HG03520 (cell line): ENCODE data around the gene ANKIB1.

Source experiments
- ATAC-seq: cut with Tn5 transposase; IDR thresholded peaks from one replicate; pipeline ENCODE4 v1.9.1; 2021; ENCODE audit warnings: mild to moderate bottlenecking, moderate library complexity; ENCODE audit not compliant: unreplicated experiment

Gene ANKIB1

DNA sequence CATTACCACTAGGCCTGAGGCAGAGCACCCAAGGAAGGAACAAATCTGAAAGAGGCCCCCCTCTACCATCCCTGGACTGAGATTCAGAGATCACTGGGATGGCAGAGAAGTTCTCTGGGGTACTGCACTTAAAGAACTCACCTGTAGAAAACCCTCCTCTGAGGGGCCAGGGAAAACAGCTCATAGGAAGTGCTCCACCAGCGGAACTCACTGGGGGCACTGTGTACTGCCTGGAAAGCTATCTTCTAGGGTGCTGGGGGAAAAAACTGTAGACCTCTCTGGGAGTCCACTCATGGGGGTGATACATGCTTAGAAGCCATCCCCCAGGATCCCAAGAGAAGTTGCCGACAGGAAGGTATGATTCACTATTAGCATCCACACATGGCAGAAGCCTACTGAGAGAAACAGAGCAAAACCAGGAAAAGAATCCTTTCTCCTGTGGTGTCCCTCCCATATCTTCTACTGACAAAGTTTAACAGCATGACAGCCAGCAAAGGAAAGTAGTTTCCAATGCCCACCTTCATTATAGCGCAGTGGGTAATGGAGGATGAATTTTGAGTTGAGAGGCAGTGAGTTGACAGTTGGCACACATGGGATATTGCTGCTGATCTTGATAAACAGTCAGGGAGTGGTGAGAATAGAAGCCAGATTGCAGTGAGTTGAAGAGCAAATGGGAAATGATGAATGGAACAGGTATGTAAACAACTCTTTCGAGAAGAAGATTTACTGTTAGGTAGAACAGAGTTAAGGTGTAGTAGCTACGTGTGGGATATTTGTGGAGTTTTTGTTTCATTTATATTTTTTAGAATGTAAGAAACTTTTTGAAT is 20.9 kb downstream of the ANKIB1 start:
- no peak for ATAC-seq

GRCh38 chr7:92268921-92269320 is 23.1 kb downstream of the ANKIB1 start:
- no peak for ATAC-seq

- no peak for ATAC-seq
Measured at GRCh38 chr7:92275327-92275726, 29.6 kb downstream of the ANKIB1 start.

- ATAC-seq: peak; percentile 82
Measured at GRCh38 chr7:92276460-92276864, 30.7 kb downstream of the ANKIB1 start.

- ATAC-seq: no peak
Measured at GRCh38 chr7:92279396-92280031, 33.7 kb downstream of the ANKIB1 start.

DNA sequence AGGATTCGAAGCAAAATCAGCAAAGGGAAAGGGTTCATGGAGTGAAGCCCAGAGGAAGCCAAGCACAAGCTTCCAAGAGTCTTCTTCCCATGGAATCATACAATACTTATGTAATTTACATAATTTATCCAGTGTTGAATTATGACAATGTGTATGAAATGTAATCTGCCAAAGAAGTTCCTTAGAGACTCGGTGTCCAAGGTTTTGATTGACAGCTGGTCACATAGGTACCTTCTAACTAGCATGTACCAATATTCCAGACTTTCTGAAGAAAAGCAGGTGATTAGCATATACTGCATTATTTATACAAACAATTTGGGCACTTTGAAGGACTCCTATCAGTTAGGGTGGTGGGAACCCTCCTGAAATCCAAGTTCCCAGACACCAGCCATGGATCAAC is 35.3 kb downstream of the ANKIB1 start:
- ATAC-seq: no peak

DNA sequence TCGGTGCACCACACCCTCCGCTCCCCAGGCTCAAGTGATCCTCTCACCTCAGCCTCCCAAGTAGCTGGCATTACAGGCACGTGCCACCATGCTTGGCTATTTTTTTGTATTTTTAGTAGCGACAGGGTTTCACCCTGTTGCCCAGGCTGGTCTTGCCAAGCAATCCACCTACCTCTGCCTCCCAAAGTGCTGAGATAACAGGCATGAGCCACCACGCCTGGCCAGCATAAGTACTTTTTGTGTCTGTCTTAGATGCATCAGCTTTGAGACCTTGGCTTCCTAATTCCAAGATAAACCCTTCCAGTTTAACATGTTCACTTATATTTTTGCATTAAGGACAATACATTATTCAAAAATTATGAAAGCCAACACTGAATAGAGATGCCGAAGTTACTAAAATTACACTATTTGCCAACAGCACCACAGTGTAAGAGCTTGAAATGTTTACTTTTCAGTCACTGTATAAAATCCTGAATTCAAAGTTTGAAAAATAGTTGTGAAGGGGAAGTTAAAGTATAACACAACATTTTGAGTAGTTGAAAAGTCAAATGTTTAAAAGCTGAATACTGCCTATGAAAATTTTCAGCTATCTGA is 36.5 kb downstream of the ANKIB1 start:
- ATAC-seq: no peak

DNA sequence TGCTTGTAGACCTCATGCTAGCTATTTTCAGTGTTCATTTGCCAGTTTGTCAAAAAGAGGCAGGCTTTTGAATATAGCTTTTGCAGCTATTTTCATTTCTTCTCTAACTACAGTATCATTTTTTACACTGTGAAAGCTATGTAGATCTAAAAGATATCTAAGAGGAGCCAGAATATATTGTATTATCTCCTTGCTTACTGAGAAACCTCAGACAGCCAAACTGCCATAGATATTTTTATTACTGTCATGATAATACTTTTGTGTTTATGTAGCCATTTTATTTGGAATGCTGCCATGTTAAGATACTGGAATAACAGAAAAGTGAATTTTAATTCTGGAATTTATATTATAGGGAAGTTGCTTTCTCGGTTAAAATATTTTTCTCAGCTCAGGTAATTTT is 37.2 kb downstream of the ANKIB1 start:
- ATAC-seq: no peak

DNA sequence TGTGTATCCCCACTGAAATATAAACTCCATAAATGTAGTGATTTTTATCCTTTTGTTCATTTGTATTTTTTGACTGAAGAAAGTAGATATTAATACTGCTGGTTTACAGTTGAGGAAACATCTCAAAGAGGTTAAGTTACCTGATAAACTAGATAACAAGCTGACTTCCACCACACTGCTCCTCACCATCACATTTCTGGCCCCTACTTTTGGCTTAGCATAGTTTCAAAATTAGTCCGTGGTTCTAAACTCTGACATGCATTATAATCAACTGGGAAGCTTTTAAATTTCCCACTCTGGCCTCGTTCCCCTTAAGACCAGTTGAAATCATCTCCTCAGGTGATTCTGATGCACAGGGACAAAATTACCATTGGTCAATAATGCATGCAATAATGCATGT is 43.5 kb downstream of the ANKIB1 start:
- ATAC-seq: no peak

GRCh38 chr7:92292981-92293380 is 47.2 kb downstream of the ANKIB1 start:
- no peak for ATAC-seq

- ATAC-seq: no peak
Measured at GRCh38 chr7:92293896-92294590, 48.3 kb downstream of the ANKIB1 start.

- ATAC-seq: no peak
Measured at GRCh38 chr7:92295391-92295790, 49.6 kb downstream of the ANKIB1 start.

DNA sequence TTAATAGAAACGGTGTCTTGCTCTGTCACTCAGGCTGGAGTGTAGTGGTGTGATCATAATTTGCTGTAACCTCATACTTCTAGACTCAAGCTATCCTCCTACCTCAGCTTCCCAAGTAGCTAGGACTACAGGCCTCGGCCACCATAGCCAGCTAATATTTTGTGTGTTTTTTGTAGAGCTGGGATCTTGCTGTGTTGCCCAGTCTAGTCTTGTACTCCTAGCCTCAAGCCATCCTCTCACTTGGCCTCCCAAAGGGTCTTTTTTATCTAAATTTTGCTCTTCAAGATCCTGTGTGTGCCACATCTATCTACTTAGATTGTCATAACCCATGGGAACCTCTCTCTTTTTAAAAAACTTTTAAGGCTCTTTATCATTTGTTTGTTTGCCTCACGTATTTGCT is 50.5 kb downstream of the ANKIB1 start:
- no peak for ATAC-seq

DNA sequence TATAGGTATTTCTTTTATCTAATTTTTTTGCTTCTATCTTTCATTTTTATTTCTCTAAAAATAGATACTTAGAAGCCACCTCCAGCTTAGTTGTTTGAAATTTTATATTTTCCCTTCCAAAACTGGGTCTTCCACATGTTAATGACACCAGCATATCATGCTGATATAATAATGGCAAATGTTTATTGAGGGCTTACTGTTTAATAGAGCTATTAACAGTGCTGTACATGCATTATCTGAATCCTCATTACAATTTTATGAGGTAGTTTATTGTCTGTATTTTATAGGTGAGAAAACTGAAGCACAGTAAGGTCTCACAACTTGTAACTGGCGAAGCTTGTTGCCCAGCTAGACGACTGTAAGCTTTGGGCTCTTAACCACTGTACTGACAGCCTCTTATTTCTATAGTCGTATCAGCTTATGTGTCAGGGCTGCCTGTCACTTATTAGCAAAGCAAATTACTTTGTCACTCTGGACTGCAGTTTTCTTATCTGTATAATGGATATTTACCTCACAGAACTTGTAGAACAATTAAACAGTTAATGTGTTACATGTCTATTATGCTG is 51.2 kb downstream of the ANKIB1 start:
- ATAC-seq: no peak

DNA sequence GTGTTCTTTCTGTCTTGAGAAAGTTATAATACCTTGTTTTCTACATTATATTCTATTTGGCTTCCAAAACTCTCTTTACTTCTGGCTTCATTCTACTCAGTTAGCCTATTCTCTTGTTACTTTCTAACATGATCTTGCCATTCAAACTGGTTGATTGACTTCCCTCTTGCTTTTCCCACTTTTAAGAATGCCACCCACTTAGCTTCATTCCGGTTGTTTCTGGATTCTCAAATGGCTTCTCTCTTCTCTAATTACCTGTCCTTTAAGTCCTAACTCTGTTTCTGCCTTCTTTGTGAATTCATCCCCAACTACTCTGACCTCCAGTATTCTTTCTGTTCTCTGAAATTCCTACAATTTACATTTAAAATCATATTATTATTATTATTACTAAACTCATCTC is 52.0 kb downstream of the ANKIB1 start:
- ATAC-seq: no peak

GRCh38 chr7:92303761-92304160 is 58.0 kb downstream of the ANKIB1 start:
- no peak for ATAC-seq

- no peak for ATAC-seq
Measured at GRCh38 chr7:92304406-92304893, 58.7 kb downstream of the ANKIB1 start.

DNA sequence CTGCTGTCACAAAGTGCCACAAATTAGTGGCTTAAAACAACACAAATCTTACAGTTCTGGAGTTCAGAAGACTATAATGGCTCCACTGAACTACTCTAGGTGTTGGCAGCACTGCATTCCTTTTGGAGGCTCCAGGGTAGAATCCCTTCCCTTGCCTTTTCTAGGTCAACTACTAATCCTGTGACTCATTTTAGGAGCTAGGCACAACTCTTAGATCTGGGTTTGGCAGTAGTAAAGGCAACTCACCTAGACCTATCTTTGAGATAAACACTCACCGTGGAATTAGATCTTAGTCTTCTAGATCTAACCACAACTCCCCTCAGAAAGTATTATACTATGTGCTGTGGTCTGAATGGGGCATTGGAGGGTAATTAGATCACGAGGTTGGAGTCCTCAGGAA is 60.4 kb downstream of the ANKIB1 start:
- no peak for ATAC-seq

- ATAC-seq: no peak
Measured at GRCh38 chr7:92313055-92313454, 67.3 kb downstream of the ANKIB1 start.

DNA sequence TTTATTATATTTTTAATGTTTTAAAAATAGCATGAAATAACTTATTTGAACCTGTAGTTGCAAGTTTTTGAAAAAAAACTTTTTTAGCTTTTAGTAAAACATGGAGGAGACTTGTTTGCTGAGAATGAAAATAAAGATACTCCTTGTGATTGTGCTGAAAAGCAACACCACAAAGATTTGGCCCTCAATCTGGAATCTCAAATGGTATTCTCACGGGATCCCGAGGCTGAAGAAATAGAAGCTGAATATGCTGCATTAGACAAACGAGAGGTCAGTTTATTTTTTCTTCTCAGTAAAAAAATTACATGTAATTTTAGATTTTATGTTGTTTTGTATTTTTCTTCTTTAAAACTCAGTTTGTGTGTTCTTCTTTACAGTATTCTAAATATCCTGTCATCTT is 73.5 kb downstream of the ANKIB1 start:
- ATAC-seq: no peak

DNA sequence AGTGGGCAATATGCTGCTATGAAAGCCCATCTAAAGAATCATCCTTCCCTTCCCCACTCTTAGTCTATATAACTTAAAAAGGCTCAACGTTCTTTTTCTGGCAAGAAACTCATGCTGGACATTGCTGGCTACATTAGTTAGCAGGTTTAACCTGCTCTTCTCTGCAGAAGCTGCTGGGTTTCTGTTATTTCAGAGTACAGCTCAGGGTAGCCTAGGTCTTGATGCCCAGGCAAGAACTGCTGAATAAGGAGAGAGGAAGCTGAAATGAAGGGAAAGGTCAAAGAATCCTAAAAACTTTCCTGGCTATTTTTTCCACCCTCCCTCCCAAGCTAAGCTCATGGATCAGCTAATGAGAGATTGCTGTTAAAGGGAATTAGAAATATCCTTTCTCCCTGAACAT is 79.4 kb downstream of the ANKIB1 start:
- no peak for ATAC-seq
